HG02840 (cell line): Measurements from ENCODE around the gene DSCAML1.

Source experiments
- ATAC-seq: cut with Tn5 transposase; IDR thresholded peaks from one replicate; pipeline ENCODE4 v1.9.1; 2021; ENCODE audit warnings: mild to moderate bottlenecking, moderate library complexity, moderate number of reproducible peaks; ENCODE audit not compliant: unreplicated experiment, low FRiP score

The DSCAML1 gene

GRCh38 chr11:117426297-117426685 lies 370.7 kb downstream of the DSCAML1 start:
- no peak for ATAC-seq

- no peak for ATAC-seq
These were observed 371.2 kb downstream of the DSCAML1 start for GRCh38 chr11:117425679-117426296.

GRCh38 chr11:117424781-117425180 lies 372.2 kb downstream of the DSCAML1 start:
- no peak for ATAC-seq

- no peak for ATAC-seq
These were observed 373.9 kb downstream of the DSCAML1 start for GRCh38 chr11:117423046-117423575.

- ATAC-seq: no peak
These were observed 375.5 kb downstream of the DSCAML1 start for GRCh38 chr11:117421476-117421875.

- ATAC-seq: no peak
These were observed 376.0 kb downstream of the DSCAML1 start for GRCh38 chr11:117421041-117421440.

GRCh38 chr11:117420598-117420997 lies 376.4 kb downstream of the DSCAML1 start:
- ATAC-seq: no peak

- no peak for ATAC-seq
These were observed 376.9 kb downstream of the DSCAML1 start for GRCh38 chr11:117420143-117420485.

GRCh38 chr11:117419482-117420142 lies 377.4 kb downstream of the DSCAML1 start:
- no peak for ATAC-seq

- ATAC-seq: no peak
These were observed 378.1 kb downstream of the DSCAML1 start for GRCh38 chr11:117418737-117419481.

GRCh38 chr11:117417856-117418255 lies 379.2 kb downstream of the DSCAML1 start:
- no peak for ATAC-seq

- ATAC-seq: no peak
These were observed 379.7 kb downstream of the DSCAML1 start for GRCh38 chr11:117417342-117417741.

- ATAC-seq: no peak
These were observed 381.6 kb downstream of the DSCAML1 start for GRCh38 chr11:117415358-117415896.

- ATAC-seq: no peak
These were observed 382.3 kb downstream of the DSCAML1 start for GRCh38 chr11:117414724-117415123.

- ATAC-seq: no peak
These were observed 383.4 kb downstream of the DSCAML1 start for GRCh38 chr11:117413616-117414015.

- ATAC-seq: no peak
These were observed 384.3 kb downstream of the DSCAML1 start for GRCh38 chr11:117412653-117413275.

GRCh38 chr11:117412176-117412575 lies 384.8 kb downstream of the DSCAML1 start:
- ATAC-seq: no peak

GRCh38 chr11:117411736-117412135 lies 385.3 kb downstream of the DSCAML1 start:
- no peak for ATAC-seq

GRCh38 chr11:117410861-117411710 lies 385.9 kb downstream of the DSCAML1 start:
- no peak for ATAC-seq

- ATAC-seq: no peak
These were observed 386.8 kb downstream of the DSCAML1 start for GRCh38 chr11:117410238-117410637.
